Measurements from ENCODE around the gene SLC25A4. TPM values are rescaled to one million over a fixed set of nuclear protein-coding genes. Genes with fewer than 3 reads are reported as not detected.

Gene SLC25A4
- total and polyA plus RNA-seq, 10 of the 15 experiments (the other 5 are each of a cell fraction or from before 2014, with no cell fraction given): 12.6 to 161 (median 38.2) TPM

DNA sequence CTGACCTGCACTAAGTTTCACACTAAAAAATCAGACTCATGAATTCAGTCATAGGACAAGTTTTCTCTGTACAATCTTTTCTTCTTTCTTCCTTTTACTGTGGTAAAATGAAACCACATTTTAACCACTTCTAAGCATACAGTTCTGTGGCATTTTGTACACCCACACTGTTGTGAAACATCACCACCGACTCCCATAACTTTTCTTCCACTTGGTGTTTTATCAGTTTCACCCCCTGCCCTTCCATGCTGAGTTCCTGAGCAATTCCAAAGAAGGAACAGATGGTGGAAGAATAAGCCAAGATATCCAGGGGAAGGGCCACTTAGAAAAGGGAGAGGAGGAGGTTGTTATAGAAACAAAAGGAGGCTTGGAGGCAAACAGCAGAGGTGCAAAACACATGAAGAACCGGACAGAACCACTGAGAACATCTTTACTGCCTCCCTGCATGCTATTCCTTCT is 22.6 kb downstream of the SLC25A4 start (continued):
- TF ChIP-seq, protein P1, sequence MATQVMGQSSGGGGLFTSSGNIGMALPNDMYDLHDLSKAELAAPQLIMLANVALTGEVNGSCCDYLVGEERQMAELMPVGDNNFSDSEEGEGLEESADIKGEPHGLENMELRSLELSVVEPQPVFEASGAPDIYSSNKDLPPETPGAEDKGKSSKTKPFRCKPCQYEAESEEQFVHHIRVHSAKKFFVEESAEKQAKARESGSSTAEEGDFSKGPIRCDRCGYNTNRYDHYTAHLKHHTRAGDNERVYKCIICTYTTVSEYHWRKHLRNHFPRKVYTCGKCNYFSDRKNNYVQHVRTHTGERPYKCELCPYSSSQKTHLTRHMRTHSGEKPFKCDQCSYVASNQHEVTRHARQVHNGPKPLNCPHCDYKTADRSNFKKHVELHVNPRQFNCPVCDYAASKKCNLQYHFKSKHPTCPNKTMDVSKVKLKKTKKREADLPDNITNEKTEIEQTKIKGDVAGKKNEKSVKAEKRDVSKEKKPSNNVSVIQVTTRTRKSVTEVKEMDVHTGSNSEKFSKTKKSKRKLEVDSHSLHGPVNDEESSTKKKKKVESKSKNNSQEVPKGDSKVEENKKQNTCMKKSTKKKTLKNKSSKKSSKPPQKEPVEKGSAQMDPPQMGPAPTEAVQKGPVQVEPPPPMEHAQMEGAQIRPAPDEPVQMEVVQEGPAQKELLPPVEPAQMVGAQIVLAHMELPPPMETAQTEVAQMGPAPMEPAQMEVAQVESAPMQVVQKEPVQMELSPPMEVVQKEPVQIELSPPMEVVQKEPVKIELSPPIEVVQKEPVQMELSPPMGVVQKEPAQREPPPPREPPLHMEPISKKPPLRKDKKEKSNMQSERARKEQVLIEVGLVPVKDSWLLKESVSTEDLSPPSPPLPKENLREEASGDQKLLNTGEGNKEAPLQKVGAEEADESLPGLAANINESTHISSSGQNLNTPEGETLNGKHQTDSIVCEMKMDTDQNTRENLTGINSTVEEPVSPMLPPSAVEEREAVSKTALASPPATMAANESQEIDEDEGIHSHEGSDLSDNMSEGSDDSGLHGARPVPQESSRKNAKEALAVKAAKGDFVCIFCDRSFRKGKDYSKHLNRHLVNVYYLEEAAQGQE (IDR thresholded peaks at IDR 0.05; ENCODE audit: low read depth, low read length): no peak
- TF ChIP-seq YBX1 (IDR thresholded peaks at IDR 0.05): no peak
- TF ChIP-seq ETV6 (conservative IDR thresholded peaks at IDR 0.05 in 1 of 2, IDR thresholded peaks at IDR 0.05 in 1 of 2; ENCODE audit: borderline replicate concordance in 1 of 2, low read depth in 1 of 2): peak in 1 of 2 experiments; percentile 70; a peak in 1 of 4 replicates
- no peak for TF ChIP-seq FOS (IDR thresholded peaks at IDR 0.05; ENCODE audit: borderline replicate concordance, extremely low read depth, insufficient read length)
- no peak for TF ChIP-seq HCFC1 (IDR thresholded peaks at IDR 0.05; ENCODE audit: low read length)
- TF ChIP-seq, protein P2, sequence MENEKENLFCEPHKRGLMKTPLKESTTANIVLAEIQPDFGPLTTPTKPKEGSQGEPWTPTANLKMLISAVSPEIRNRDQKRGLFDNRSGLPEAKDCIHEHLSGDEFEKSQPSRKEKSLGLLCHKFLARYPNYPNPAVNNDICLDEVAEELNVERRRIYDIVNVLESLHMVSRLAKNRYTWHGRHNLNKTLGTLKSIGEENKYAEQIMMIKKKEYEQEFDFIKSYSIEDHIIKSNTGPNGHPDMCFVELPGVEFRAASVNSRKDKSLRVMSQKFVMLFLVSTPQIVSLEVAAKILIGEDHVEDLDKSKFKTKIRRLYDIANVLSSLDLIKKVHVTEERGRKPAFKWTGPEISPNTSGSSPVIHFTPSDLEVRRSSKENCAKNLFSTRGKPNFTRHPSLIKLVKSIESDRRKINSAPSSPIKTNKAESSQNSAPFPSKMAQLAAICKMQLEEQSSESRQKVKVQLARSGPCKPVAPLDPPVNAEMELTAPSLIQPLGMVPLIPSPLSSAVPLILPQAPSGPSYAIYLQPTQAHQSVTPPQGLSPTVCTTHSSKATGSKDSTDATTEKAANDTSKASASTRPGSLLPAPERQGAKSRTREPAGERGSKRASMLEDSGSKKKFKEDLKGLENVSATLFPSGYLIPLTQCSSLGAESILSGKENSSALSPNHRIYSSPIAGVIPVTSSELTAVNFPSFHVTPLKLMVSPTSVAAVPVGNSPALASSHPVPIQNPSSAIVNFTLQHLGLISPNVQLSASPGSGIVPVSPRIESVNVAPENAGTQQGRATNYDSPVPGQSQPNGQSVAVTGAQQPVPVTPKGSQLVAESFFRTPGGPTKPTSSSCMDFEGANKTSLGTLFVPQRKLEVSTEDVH (IDR thresholded peaks at IDR 0.05; ENCODE audit: low read depth, partially characterized antibody): no peak
- TF ChIP-seq, protein P3, sequence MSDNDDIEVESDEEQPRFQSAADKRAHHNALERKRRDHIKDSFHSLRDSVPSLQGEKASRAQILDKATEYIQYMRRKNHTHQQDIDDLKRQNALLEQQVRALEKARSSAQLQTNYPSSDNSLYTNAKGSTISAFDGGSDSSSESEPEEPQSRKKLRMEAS (IDR thresholded peaks at IDR 0.05; ENCODE audit: low read depth, low read length): no peak
- no peak for TF ChIP-seq SMARCA5 (IDR thresholded peaks at IDR 0.05)
- TF ChIP-seq NFYA (IDR thresholded peaks at IDR 0.05; ENCODE audit: borderline replicate concordance, low read depth, low read length): no peak
- no peak for TF ChIP-seq PAX8 (IDR thresholded peaks at IDR 0.05)
- TF ChIP-seq, protein P4, sequence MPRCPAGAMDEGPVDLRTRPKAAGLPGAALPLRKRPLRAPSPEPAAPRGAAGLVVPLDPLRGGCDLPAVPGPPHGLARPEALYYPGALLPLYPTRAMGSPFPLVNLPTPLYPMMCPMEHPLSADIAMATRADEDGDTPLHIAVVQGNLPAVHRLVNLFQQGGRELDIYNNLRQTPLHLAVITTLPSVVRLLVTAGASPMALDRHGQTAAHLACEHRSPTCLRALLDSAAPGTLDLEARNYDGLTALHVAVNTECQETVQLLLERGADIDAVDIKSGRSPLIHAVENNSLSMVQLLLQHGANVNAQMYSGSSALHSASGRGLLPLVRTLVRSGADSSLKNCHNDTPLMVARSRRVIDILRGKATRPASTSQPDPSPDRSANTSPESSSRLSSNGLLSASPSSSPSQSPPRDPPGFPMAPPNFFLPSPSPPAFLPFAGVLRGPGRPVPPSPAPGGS (IDR thresholded peaks at IDR 0.05; ENCODE audit: borderline replicate concordance, insufficient read depth, low read depth, low read length, poor library complexity, severe bottlenecking): no peak
- peak; percentile 69 for TF ChIP-seq RELB (IDR thresholded peaks at IDR 0.05; ENCODE audit: low read depth)
- peak; percentile 62; the same call in 1 of the 2 replicates for TF ChIP-seq CREM (IDR thresholded peaks at IDR 0.05; ENCODE audit: low read depth)
- peak; percentile 99 for TF ChIP-seq CBFB (IDR thresholded peaks at IDR 0.05; ENCODE audit: low read depth)
- TF ChIP-seq, protein P5, sequence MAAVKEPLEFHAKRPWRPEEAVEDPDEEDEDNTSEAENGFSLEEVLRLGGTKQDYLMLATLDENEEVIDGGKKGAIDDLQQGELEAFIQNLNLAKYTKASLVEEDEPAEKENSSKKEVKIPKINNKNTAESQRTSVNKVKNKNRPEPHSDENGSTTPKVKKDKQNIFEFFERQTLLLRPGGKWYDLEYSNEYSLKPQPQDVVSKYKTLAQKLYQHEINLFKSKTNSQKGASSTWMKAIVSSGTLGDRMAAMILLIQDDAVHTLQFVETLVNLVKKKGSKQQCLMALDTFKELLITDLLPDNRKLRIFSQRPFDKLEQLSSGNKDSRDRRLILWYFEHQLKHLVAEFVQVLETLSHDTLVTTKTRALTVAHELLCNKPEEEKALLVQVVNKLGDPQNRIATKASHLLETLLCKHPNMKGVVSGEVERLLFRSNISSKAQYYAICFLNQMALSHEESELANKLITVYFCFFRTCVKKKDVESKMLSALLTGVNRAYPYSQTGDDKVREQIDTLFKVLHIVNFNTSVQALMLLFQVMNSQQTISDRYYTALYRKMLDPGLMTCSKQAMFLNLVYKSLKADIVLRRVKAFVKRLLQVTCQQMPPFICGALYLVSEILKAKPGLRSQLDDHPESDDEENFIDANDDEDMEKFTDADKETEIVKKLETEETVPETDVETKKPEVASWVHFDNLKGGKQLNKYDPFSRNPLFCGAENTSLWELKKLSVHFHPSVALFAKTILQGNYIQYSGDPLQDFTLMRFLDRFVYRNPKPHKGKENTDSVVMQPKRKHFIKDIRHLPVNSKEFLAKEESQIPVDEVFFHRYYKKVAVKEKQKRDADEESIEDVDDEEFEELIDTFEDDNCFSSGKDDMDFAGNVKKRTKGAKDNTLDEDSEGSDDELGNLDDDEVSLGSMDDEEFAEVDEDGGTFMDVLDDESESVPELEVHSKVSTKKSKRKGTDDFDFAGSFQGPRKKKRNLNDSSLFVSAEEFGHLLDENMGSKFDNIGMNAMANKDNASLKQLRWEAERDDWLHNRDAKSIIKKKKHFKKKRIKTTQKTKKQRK (IDR thresholded peaks at IDR 0.05; ENCODE audit: low read depth, low read length): no peak
- peak; percentile 77 for TF ChIP-seq MTA2 (IDR thresholded peaks at IDR 0.05; ENCODE audit: low read depth)
- TF ChIP-seq BRCA1 (IDR thresholded peaks at IDR 0.05; ENCODE audit: low read depth, low read length): no peak
